Neural cell (in vitro differentiated cells): ENCODE results near the gene TLR7. TPM values are rescaled to one million over a fixed set of nuclear protein-coding genes. Genes with fewer than 3 reads are reported as not detected.

Experiments
- H2AFZ ChIP-seq: fragments of 200-600, 300-800 bp; sonication (generic), shearing (Covaris generic); 2 replicates; pipeline ENCODE4 v1.6.0; 2014; ENCODE audit warnings: low read depth, mild to moderate bottlenecking, antibody characterized with exemption, low read length, moderate library complexity
- H3F3A ChIP-seq: fragments of 200-600 bp; shearing (Covaris generic); 2 replicates; pipeline ENCODE4 v1.6.1; 2016; ENCODE audit warnings: mild to moderate bottlenecking, moderate library complexity, mixed read lengths, antibody characterized with exemption, low read length; ENCODE audit not compliant: insufficient read depth, poor library complexity, severe bottlenecking
- H3K27ac ChIP-seq: fragments of 200-600, 300-800 bp; sonication (generic), shearing (Covaris generic); 2 replicates; pipeline ENCODE4 v1.5.1; 2014; ENCODE audit warnings: mild to moderate bottlenecking, low read length, moderate library complexity
- H3K27me3 ChIP-seq: fragments of 300-800, 200-600 bp; sonication (generic), shearing (Covaris generic); 2 replicates; pipeline ENCODE4 v1.6.0; 2014; ENCODE audit warnings: mild to moderate bottlenecking, low read depth, low read length, moderate library complexity; ENCODE audit not compliant: insufficient read depth
- H3K36me3 ChIP-seq: fragments of 300-800, 200-600 bp; sonication (generic), shearing (Covaris generic); 2 replicates; pipeline ENCODE4 v1.5.1; 2014; ENCODE audit warnings: mild to moderate bottlenecking, antibody characterized with exemption, low read length, moderate library complexity; ENCODE audit not compliant: insufficient read depth
- H3K4me2 ChIP-seq: fragments of 300-800, 200-600 bp; sonication (generic), shearing (Covaris generic); 2 replicates; pipeline ENCODE4 v1.6.0; 2014; ENCODE audit warnings: mild to moderate bottlenecking, low read length
- H3K4me3 ChIP-seq: fragments of 300-800, 200-600 bp; sonication (generic), shearing (Covaris generic); 2 replicates; pipeline ENCODE4 v1.5.1; 2014; ENCODE audit warnings: mild to moderate bottlenecking, low read length, moderate library complexity
- H3K79me2 ChIP-seq: fragments of 200-600 bp; shearing (Covaris generic); replicated peaks from 2 replicates; pipeline ENCODE4 v1.6.0; 2014; ENCODE audit warnings: mild to moderate bottlenecking, low read length, moderate library complexity; ENCODE audit not compliant: insufficient read depth
- H3K9ac ChIP-seq: fragments of 300-800, 200-600 bp; sonication (generic), shearing (Covaris generic); 2 replicates; pipeline ENCODE4 v1.6.1; 2016; ENCODE audit warnings: mild to moderate bottlenecking, low read length, mixed read lengths
- H3K9me2 ChIP-seq: fragments of 200-600 bp; shearing (Covaris generic); 2 replicates; pipeline ENCODE4 v1.6.1; 2016; ENCODE audit warnings: mild to moderate bottlenecking, low read length, mixed read lengths; ENCODE audit not compliant: insufficient read depth
- H3K9me3 ChIP-seq: fragments of 200-600, 300-800 bp; sonication (generic), shearing (Covaris generic); 2 replicates; pipeline ENCODE4 v1.6.1; 2016; ENCODE audit warnings: mild to moderate bottlenecking, mixed run types, low read length, moderate library complexity, mixed read lengths
- H4K20me1 ChIP-seq: fragments of 200-600 bp; shearing (Covaris generic); 2 replicates; pipeline ENCODE4 v1.6.1; 2016; ENCODE audit warnings: mild to moderate bottlenecking, mixed run types; ENCODE audit not compliant: insufficient read depth
- EP300 ChIP-seq: fragments of 450-650 bp; conservative IDR thresholded peaks from 2 replicates; pipeline ENCODE4 v1.6.1; 2014; ENCODE audit warnings: antibody characterized with exemption, mild to moderate bottlenecking, moderate library complexity; ENCODE audit not compliant: poor library complexity, severe bottlenecking
- EZH2 ChIP-seq: fragments of 200-600, 300-800 bp; shearing (Covaris generic), sonication (generic); IDR thresholded peaks from 2 replicates; pipeline ENCODE4 v1.6.1; 2014; ENCODE audit warnings: antibody characterized with exemption, low read length, borderline replicate concordance, mild to moderate bottlenecking; ENCODE audit not compliant: insufficient read depth, poor library complexity, severe bottlenecking
- MXI1 ChIP-seq: fragments of 450-650 bp; conservative IDR thresholded peaks from 2 replicates; pipeline ENCODE4 v1.6.1; 2014; ENCODE audit warnings: antibody characterized with exemption, mild to moderate bottlenecking; ENCODE audit not compliant: poor library complexity, severe bottlenecking
- POLR2AphosphoS5 ChIP-seq: IDR thresholded peaks from 2 replicates; pipeline ENCODE4 v1.6.1; 2012
- RAD21 ChIP-seq: fragments of 450-650 bp; conservative IDR thresholded peaks from 2 replicates; pipeline ENCODE4 v1.6.1; 2014; ENCODE audit warnings: antibody characterized with exemption, mild to moderate bottlenecking, moderate library complexity
- SMC3 ChIP-seq: fragments of 450-650 bp; conservative IDR thresholded peaks from 2 replicates; pipeline ENCODE4 v1.6.1; 2014; ENCODE audit warnings: antibody characterized with exemption, mild to moderate bottlenecking, moderate library complexity; ENCODE audit not compliant: poor library complexity
- TAF1 ChIP-seq: IDR thresholded peaks from 2 replicates; pipeline ENCODE4 v1.6.1; 2012; ENCODE audit warnings: low read depth
- polyA plus RNA-seq: library from polyadenylated mRNA; depleted of rRNA; stranded (reverse); fragments of >200 nt; gene quantifications from 2 replicates; pipeline ENCODE4 v1.2.3, GENCODE V29; 2014
- TF ChIP-seq, protein P1 (sequence below): IDR thresholded peaks from 2 replicates; pipeline ENCODE4 v1.6.1; 2012; ENCODE audit warnings: borderline replicate concordance
- TF ChIP-seq, protein P2 (sequence below): fragments of 450-650 bp; IDR thresholded peaks from 2 replicates; pipeline ENCODE4 v1.5.1; 2014; ENCODE audit warnings: antibody characterized with exemption, mild to moderate bottlenecking, moderate library complexity; ENCODE audit not compliant: poor library complexity, severe bottlenecking

TLR7 gene
- polyA plus RNA-seq, 1 donor from 2014 or later = not detected

DNA sequence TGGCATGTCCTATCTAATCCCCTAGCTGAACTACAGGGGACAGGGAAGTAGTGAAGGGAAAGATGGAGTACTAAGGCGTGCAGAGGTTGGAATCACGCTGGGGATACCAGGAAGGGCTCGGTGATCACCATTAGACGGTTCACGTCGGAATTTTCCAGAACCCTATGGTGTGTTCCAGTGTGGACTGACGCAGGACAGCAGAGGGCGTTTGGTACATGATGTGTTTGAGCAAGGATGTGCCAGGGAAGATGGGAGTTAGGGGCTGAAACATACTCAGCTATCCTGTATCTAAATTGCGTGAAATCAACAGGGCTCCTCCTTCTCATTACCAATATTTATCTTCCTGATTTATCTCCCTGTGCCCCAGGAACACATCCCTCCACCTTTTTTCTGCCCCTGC is 41.9 kb upstream of the TLR7 start:
- H3K9ac ChIP-seq = no peak overlapping the region
- TF ChIP-seq, protein P1, sequence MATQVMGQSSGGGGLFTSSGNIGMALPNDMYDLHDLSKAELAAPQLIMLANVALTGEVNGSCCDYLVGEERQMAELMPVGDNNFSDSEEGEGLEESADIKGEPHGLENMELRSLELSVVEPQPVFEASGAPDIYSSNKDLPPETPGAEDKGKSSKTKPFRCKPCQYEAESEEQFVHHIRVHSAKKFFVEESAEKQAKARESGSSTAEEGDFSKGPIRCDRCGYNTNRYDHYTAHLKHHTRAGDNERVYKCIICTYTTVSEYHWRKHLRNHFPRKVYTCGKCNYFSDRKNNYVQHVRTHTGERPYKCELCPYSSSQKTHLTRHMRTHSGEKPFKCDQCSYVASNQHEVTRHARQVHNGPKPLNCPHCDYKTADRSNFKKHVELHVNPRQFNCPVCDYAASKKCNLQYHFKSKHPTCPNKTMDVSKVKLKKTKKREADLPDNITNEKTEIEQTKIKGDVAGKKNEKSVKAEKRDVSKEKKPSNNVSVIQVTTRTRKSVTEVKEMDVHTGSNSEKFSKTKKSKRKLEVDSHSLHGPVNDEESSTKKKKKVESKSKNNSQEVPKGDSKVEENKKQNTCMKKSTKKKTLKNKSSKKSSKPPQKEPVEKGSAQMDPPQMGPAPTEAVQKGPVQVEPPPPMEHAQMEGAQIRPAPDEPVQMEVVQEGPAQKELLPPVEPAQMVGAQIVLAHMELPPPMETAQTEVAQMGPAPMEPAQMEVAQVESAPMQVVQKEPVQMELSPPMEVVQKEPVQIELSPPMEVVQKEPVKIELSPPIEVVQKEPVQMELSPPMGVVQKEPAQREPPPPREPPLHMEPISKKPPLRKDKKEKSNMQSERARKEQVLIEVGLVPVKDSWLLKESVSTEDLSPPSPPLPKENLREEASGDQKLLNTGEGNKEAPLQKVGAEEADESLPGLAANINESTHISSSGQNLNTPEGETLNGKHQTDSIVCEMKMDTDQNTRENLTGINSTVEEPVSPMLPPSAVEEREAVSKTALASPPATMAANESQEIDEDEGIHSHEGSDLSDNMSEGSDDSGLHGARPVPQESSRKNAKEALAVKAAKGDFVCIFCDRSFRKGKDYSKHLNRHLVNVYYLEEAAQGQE = no peak
- TF ChIP-seq EP300 (no peak), EZH2 (no peak), TAF1 (no peak), RAD21 (no peak), SMC3 (no peak), POLR2AphosphoS5 (no peak), MXI1 (no peak)
- TF ChIP-seq, protein P2, sequence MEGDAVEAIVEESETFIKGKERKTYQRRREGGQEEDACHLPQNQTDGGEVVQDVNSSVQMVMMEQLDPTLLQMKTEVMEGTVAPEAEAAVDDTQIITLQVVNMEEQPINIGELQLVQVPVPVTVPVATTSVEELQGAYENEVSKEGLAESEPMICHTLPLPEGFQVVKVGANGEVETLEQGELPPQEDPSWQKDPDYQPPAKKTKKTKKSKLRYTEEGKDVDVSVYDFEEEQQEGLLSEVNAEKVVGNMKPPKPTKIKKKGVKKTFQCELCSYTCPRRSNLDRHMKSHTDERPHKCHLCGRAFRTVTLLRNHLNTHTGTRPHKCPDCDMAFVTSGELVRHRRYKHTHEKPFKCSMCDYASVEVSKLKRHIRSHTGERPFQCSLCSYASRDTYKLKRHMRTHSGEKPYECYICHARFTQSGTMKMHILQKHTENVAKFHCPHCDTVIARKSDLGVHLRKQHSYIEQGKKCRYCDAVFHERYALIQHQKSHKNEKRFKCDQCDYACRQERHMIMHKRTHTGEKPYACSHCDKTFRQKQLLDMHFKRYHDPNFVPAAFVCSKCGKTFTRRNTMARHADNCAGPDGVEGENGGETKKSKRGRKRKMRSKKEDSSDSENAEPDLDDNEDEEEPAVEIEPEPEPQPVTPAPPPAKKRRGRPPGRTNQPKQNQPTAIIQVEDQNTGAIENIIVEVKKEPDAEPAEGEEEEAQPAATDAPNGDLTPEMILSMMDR = no peak
- no peak overlapping the region for H3K27ac ChIP-seq
- H3F3A ChIP-seq = no peaks in the 10 kb centered on the region
- H3K9me2 ChIP-seq = no peaks in the 10 kb centered on the region
- H3K4me3 ChIP-seq = no peak overlapping the region
- no peaks in the 10 kb centered on the region for H3K9me3 ChIP-seq
- no peaks in the 10 kb centered on the region for H3K36me3 ChIP-seq
- no peaks in the 10 kb centered on the region for H3K79me2 ChIP-seq
- H4K20me1 ChIP-seq = no peaks in the 10 kb centered on the region
- H2AFZ ChIP-seq = no peak overlapping the region
- no peaks in the 10 kb centered on the region for H3K27me3 ChIP-seq
- H3K4me2 ChIP-seq = no peak overlapping the region

DNA sequence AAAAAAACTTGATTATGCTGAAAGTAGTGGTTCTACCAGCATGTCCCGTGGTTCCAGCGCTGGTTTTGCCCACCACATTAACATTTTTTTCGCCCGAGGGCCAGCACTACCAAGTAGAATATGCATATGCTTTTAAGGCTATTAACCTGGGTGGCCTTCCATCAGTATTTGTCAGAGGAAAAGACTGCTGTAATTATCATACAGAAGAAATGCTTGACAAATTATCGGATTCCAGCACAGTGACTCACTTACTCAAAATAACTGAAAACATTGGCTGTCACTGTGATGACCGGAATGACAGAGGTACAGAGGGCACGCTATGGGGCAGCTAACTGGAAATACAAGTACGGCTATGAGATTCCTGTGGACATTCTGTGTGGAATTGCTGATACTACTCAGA is 41.1 kb upstream of the TLR7 start:
- Histone ChIP-seq H3F3A (no peaks in the 10 kb centered on the region), H3K9ac (no peak overlapping the region)

More for the DNA sequence above, 41.1 kb upstream of the TLR7 start:
- no peaks in the 10 kb centered on the region for H3K36me3 ChIP-seq
- H3K79me2 ChIP-seq = no peaks in the 10 kb centered on the region
- H4K20me1 ChIP-seq = no peaks in the 10 kb centered on the region
- H2AFZ ChIP-seq = no peak overlapping the region
- H3K27ac ChIP-seq = no peak overlapping the region
- no peaks in the 10 kb centered on the region for H3K9me2 ChIP-seq
- TF ChIP-seq TAF1 = no peak
- TF ChIP-seq EZH2 = no peak
- TF ChIP-seq MXI1 = no peak
- no peak for TF ChIP-seq EP300
- TF ChIP-seq POLR2AphosphoS5 = no peak
- TF ChIP-seq, protein P1 = no peak
- no peak for TF ChIP-seq RAD21
- TF ChIP-seq SMC3 = no peak
- TF ChIP-seq, protein P2 = no peak
- no peaks in the 10 kb centered on the region for H3K9me3 ChIP-seq
- H3K4me3 ChIP-seq = no peak overlapping the region
- no peaks in the 10 kb centered on the region for H3K27me3 ChIP-seq
- H3K4me2 ChIP-seq = no peak overlapping the region
